GM18858 (cell line): ENCODE measurements around the gene CDH22.

Experiments
- ATAC-seq: cut with Tn5 transposase; IDR thresholded peaks from one replicate; pipeline ENCODE4 v1.9.1; 2021; ENCODE audit not compliant: unreplicated experiment

CDH22 gene

DNA sequence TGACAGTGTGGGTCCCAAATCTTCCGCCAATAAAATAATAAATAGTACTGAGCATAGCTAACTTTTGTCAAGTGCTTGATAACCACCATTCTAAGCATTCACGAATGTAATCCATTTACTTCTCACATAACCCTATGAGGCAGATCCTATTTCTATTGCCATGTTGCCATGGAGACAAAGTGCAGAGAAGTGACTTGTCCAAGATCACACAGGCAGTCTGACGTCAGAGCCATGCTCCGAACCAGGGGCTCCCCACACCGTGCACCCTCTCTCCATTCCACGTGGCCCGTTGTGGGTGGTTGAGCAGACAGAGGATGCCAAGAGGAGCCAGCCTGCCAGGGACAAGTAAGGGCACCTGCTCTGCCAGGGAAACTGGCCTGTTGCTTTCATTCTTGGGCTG lies 38.9 kb downstream of the CDH22 start:
- no peak for ATAC-seq

DNA sequence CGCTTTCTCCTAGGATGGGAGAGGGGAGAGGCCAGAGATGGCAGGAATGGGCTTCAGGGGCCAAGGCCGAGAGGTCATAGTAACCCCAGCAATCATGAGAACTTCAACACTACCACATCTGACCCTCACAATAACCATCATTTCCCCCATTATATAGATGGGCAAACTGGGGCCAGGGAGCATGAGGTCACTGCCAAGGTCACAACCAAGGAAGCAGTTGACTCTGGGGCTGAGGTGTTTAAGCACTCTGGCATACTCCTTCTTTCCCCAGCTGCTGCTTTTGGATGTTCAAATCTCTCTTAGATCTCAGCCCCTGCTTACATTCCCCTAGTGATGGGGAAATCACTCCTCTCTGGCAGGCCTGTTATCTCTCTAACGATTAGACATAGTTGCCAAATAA lies 39.6 kb downstream of the CDH22 start:
- no peak for ATAC-seq

DNA sequence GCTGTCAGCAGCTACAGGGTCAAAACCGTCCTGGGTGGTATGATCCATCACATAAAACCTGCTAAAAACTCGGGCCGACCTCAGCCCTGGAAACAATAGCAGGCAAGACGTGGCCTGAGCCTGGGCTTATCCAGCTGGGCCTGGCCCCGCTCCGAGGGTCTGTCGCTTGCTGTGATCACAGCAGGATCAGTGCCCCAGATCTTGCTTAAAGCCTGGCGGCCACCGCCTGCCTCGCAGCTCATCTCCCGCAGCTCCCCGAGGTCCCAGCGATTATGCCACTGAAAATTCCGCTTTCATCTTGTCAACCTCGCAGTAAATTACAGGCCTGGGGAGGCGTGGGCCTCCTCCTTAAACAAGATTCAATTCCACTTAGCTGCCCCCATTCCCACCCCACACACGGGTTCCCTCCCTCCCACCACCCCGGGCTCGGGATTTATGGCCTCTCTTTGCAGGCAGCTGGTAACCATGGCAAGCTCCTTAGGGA lies 40.1 kb downstream of the CDH22 start:
- no peak for ATAC-seq

DNA sequence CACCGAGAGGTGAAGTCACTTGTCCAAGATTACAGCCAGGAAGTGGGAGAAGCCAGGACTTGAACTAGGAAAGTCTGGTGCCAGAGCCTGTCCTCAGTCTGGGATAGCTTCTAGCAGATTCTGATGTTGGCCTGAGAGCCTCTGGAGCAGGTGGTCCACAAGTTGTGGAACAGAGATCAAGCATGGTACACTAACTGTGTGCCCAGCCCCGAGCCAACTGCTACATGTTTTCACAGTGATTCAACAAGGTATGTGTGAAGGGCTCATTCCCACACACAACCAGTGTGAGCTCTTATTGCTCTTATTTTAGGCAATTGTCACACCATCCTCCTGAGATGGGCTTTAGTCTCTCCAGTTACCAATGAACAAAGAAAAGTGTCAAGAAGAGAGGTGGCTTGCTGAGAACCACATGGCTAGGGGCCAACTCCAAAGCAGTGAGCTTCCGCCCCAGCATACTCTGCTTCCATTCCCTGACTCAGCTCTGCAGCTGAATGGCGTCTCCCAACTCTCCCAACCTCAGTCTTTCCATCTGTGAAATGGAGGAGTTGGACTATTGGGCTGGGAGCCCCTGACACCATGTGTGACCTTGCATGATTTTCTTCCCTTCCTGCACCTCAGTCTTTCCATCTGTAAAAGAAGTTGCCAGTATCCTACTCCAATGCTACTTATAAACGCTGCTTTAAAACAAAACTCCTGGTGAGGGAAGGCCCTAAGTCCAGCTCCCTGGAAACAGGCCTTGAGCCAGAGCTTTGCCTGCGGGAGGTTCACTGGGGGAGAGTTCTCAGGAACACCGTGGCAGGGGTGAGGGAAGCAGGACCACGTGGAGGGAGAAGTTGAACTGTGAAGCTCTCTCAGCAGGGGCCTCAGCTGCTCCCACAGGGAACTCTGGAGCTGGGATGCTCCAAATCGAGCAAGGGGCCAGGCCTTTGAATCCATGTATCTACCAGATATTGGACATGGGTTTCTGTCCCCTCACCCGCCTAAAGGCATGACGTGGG lies 40.9 kb downstream of the CDH22 start:
- ATAC-seq = no peak

GRCh38 chr20:46265539-46265938 lies 42.8 kb downstream of the CDH22 start:
- no peak for ATAC-seq

- no peak for ATAC-seq
These were observed 43.7 kb downstream of the CDH22 start for GRCh38 chr20:46264391-46265266.

DNA sequence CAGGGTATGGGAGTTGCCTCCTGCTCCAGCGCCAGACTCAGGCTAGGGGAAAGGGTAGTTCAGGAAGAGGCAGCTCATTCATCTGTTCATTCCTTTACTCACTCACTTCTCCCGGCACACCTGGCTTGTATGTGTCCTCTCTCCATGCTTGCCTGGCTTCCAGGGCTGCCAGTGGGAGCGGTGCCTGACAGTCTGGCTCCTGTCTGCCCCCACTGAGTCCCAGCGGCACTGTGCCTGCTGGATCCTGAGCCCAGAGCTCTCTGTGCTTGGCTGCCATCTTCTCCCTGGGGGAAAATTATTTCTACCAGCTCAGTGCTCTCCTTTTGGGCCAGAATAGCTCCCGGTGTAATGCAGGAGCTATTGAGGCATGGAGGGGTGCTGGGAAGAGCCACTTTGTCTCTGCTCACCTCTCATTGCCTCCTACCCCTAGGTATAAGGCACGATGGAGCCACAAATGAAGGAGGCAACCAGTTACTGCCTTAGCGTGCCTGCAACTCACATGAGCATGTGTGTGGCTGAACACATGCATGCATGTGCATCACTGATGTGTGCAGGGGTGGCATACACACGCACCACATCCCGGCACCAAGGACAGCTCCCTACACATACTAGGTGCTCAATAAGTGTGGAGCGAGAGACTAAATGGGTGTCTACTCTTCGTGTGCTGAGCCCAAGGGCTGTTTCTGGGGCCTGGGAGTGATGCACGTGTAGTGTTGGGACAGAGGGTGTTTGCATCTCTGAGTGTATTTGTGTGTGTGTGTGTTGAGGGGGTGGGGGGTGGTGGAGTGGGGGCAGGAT lies 46.6 kb downstream of the CDH22 start:
- no peak for ATAC-seq

DNA sequence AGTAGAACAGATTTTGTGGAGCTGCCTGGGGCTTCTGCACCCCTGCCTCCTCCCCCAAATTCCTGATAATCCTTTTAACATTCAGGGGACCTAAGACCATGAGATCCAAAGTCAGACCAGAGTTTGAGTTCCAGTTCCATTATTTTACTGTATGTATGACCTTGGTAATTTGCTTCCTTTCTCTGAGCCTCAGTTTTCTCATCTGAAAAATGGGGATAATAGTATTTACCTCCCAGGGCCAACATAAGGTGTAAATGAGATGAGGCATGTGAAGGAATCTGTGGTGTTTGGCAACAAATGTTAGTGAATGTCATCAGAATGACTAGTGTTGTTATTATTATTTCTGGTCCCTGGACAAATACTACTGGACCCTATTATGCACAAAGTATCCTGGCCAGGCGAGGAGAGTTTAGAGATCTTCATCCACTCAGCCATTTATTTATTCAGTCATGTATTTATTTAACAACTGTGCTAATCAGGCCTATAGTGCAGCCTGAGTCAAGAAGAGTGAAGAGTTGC lies 47.3 kb downstream of the CDH22 start:
- no peak for ATAC-seq

GRCh38 chr20:46260480-46260879 lies 47.8 kb downstream of the CDH22 start:
- no peak for ATAC-seq

DNA sequence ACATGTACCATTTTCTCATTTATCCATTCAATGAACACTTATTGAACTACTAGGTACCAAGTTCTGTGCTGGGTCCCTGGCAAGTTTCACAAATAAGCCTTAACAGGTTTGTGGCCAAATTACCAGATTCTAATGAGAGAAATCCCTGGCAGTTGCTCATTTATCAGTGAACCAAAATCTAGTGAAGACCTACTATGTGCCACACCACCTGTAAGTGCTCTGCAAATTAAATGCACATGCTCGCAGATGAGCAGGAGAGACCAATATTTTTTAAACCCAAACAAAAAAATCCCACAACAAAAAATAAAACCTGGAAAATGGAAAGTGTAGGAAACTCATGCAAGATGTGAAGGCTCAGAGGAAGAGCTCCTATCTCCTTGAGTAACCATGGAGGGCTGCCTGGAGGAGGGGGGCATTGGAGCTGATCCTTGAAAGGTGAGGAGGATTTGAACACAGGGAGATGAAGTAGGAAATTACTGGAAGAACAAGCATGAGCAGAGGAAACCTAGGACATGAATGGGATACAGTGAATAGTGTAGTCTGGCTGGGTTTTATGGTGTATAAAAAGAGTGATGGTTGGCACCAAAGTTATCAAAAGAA lies 48.9 kb downstream of the CDH22 start:
- ATAC-seq = no peak

GRCh38 chr20:46257887-46258286 lies 50.4 kb downstream of the CDH22 start:
- no peak for ATAC-seq

DNA sequence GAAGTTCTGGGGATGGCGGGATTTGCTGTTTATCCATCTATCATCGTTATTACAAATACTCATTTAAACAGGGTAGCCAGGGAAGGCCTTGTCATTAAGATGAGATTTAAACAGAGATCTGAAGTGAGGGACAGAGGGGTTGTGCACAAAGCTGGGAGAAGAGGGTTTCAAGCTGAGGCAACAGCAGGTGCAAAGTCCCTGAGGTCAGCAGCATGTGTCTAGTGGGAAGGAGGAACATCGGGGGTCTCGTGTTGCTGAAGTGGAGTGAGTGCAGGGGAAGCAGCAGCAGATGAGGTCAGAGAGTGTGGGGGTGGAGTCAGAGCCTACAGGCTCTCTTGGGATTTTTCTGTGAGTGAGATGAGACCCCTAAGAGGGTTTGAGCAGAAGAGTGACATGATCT lies 52.0 kb downstream of the CDH22 start:
- ATAC-seq = no peak

DNA sequence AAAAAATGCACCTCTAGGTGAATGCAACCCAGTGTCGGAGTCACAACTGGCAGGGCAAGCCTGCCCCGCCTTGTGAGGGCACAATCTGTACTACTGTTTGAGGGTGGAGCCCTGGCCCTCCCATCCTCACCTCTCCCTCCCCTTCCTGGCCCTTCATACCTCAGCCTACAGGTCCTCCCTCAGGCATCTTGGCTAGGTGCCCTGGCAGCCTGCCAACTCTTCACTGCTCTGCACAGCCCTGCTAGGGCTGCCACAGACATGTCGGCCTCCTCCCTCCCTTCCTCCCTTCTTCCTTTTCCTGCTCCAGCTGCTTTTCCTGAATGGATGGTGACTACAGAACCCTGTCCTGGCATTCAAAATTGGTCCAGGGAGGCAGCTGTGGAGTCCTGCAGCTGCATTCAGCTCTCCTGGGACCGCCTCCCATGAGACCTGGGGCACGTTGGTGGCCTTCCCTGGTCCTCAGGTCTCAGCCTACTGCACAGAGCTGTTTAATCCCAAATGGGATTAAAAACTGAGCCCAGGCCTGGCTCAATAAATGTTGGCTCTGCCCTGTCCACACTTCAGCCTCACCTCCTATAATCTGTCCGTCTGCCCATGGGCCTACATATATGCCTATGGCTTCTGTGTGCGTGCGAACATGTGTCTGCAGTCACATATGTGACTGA lies 52.7 kb downstream of the CDH22 start:
- no peak for ATAC-seq

- ATAC-seq = no peak
These were observed 54.9 kb downstream of the CDH22 start for GRCh38 chr20:46253391-46253790.

DNA sequence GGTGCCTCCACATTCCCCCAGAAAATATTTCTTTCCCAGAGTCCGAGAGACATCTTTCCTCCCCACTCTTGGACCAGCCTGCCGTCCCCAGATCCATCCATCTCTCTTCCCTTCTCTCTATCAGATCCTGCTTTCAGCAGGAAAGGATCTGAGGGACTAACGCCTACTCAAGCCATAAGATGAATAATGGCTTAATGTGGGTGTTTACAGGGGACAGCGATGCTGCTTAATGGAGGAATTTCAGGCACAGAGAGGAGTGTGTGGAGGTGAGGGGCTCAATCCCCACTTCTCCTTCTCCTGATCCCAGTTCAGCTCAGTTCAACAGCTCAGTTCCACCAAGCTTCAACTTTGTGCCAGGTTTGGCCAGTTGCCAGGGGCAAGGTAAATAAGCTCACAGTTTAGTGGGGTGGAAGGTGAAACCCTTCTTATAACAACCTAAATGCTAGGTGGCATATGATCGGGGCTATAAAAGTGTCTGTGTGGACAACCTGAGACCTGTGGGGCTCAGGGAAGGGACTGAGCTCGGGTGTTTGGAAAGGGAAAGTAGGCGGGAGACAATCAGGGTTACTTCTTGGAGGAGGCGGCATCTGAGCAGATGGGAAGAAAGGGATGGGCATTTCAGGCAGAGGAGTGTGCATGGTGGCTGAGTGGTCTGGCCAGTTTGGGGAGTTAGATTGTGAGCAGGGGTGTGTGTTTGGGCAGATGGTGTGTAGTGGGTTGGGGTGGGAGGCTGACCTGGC lies 55.8 kb downstream of the CDH22 start:
- no peak for ATAC-seq

DNA sequence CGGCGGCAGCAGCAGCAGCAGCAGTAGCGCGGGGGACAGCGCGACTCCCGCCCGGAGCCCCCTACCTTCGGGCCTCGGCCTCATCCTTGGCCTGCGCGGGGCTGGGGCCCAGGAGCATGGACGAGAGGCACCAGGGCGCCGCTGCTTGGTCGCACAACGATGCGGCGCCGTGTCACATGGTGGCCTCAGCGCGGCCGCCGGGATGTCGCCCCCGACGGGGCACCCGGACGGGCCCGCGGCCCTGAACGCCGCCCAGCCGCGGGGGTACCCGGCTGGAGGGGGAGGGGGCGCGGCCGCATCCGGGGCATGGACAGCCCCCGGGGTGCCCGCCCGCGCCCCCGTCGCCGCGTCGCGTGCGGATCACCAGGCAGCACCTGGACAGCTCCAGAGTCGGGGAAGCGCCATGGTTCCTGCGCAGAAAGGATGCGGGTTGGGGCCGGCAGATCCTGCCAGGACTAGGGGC lies 57.1 kb downstream of the CDH22 start:
- ATAC-seq = no peak

GRCh38 chr20:46250772-46251171 lies 57.5 kb downstream of the CDH22 start:
- no peak for ATAC-seq

DNA sequence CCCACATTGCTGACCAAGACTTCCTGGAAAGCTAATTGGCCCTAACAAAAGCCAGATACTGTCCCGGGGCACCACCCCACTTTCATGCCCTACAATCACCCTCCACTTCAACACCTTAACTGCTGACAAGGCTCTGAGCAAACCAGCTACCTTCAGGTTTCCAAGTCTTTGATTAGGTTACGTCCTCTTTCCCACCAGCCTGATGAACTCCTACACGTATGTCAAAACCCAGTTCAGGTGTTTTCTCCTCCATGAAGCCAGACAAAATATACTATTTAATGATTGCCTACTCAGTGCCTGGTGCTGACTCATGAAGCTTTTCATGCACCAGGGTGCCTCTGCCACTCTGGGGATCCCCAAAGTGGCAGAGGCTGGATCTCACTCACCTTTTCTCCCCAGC lies 58.6 kb downstream of the CDH22 start:
- no peak for ATAC-seq

DNA sequence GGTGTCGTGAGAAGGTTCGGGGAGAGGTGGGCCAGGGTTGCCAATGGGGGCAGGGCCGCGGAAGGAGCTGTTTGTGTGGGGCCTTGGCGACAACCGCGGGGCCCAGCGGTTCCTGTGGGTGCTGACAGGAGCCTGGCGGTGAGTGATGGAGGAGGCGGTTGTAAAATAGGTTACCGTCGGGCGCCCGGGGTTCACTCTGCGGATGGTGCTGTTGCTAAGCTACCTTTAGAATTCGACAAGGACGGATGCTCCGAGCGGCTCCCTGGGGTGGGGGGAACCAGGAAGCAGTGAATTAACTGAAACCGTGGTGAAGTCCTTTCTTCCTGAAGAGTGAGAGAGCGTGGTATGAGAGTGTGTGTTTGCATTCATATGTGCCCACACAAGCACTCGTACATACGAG lies 61.7 kb downstream of the CDH22 start:
- ATAC-seq = no peak
